Transverse colon (tissue), 4 donors: ENCODE results near the gene CDH13.

Experiments used
- CTCF ChIP-seq, 5 experiments: fragments of 200-600 bp in 3 of 5; fragments of 450-650 bp in 2 of 5; sonication (generic) in 3 of 5; IDR thresholded peaks; 1 replicate in 2 of 5; 2 replicates in 3 of 5; pipeline ENCODE4 v1.5.1; 2016 to 2017; ENCODE audit warnings: antibody characterized with exemption in 5 of 5, inconsistent platforms in 3 of 5, mild to moderate bottlenecking in 2 of 5, moderate library complexity in 1 of 5
- EP300 ChIP-seq: sonication (generic); formaldehyde crosslinking; IDR thresholded peaks from one replicate; pipeline ENCODE4 v1.6.1; 2017; ENCODE audit warnings: antibody characterized with exemption, low read depth
- POLR2A ChIP-seq: fragments of 450-650 bp; IDR thresholded peaks from one replicate; pipeline ENCODE4 v1.6.1; 2016; ENCODE audit warnings: antibody characterized with exemption, mild to moderate bottlenecking, moderate library complexity
- POLR2AphosphoS5 ChIP-seq, 3 donors: sonication (generic); formaldehyde crosslinking; IDR thresholded peaks; one replicate each; pipeline ENCODE4 v1.6.1; 2016; ENCODE audit warnings: antibody characterized with exemption in 3 of 3

- TF ChIP-seq CTCF (IDR thresholded peaks at IDR 0.05) (no peak), POLR2A (no peak), EP300 (no peak), POLR2AphosphoS5 (IDR thresholded peaks at IDR 0.05) (no peak)
Observed at GRCh38 chr16:83279251-83279650, 652.5 kb downstream of the CDH13 start.
